GM12891 (cell line): ENCODE data around the gene ECHDC3.

ENCODE experiments used
- PAX5 ChIP-seq: IDR thresholded peaks from 2 replicates; pipeline ENCODE4 v1.6.1; 2011; ENCODE audit warnings: low read length, moderate library complexity, mild to moderate bottlenecking; ENCODE audit not compliant: insufficient read depth, severe bottlenecking
- POLR2A ChIP-seq: IDR thresholded peaks from 2 replicates; pipeline ENCODE4 v1.6.1; 2011; ENCODE audit warnings: low read depth, low read length, control low read depth
- POLR2AphosphoS5 ChIP-seq: IDR thresholded peaks from 2 replicates; pipeline ENCODE4 v1.6.1; 2011; ENCODE audit warnings: low read depth, low read length, control low read depth

DNA sequence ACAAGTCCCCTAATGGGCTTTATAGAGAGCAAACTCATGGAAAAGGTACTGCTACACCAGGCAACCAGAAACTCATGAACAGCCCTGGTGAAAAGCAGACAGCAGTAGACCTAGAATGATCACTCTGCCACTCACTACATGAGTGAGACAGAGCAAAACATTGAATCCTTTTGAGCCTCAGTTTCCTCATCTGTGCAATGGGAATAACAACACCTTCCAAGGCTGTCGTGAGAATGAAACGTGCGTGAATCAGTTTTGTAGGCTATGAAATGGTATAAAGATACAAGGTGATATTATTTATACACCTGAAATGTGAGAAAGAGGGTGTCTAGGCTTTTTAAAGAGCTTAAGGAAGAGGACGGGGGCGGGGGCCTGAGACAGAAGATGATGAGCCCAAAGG lies 66.6 kb downstream of the ECHDC3 start:
- TF ChIP-seq POLR2A (no peak), POLR2AphosphoS5 (no peak), PAX5 (no peak)
